Neuronal stem cell (in vitro differentiated cells): ENCODE results near the gene METTL8.

Experiments used
- DNase-seq: peaks from one replicate; pipeline ENCODE4 v3.0.0-alpha.2; 2013; ENCODE audit warnings: low spot score
- H2AFZ ChIP-seq: one replicate; pipeline ENCODE4 v1.6.1; 2013; ENCODE audit warnings: mild to moderate bottlenecking, low read length, inconsistent platforms
- H2AK5ac ChIP-seq: 2 replicates; pipeline ENCODE4 v1.6.1; 2013; ENCODE audit warnings: low read depth, mild to moderate bottlenecking, inconsistent platforms, low read length, moderate library complexity, mixed read lengths
- H2BK120ac ChIP-seq: 2 replicates; pipeline ENCODE4 v1.6.1; 2013; ENCODE audit warnings: low read depth, mild to moderate bottlenecking, inconsistent platforms, low read length, moderate library complexity, mixed read lengths
- H2BK12ac ChIP-seq: one replicate; pipeline ENCODE4 v1.6.1; 2013; ENCODE audit warnings: low read length, inconsistent platforms
- H2BK15ac ChIP-seq: 2 replicates; pipeline ENCODE4 v1.6.1; 2013; ENCODE audit warnings: mild to moderate bottlenecking, low read length, inconsistent platforms, mixed read lengths
- H2BK5ac ChIP-seq: one replicate; pipeline ENCODE4 v1.6.1; 2013; ENCODE audit warnings: inconsistent platforms, mild to moderate bottlenecking, low read length, moderate library complexity
- H3K14ac ChIP-seq: one replicate; pipeline ENCODE4 v1.6.1; 2013; ENCODE audit warnings: low read length, inconsistent platforms
- H3K18ac ChIP-seq: 2 replicates; pipeline ENCODE4 v1.6.1; 2013; ENCODE audit warnings: low read length, inconsistent platforms
- H3K23ac ChIP-seq: 2 replicates; pipeline ENCODE4 v1.6.1; 2013; ENCODE audit warnings: low read depth, mild to moderate bottlenecking, mixed read lengths, low read length, inconsistent platforms; ENCODE audit not compliant: poor library complexity
- H3K27ac ChIP-seq: replicated peaks from 3 replicates; pipeline ENCODE4 v1.5.1; 2013; ENCODE audit warnings: low read length, inconsistent platforms
- H3K27me3 ChIP-seq, 3 experiments: 2 replicates each; pipeline ENCODE4 v1.6.1; 2013; ENCODE audit warnings: low read length in 3 of 3, mild to moderate bottlenecking in 2 of 3, inconsistent platforms in 1 of 3, low read depth in 1 of 3, mixed read lengths in 1 of 3, moderate library complexity in 1 of 3; ENCODE audit not compliant: control insufficient read depth in 3 of 3, insufficient read depth in 3 of 3
- H3K36me3 ChIP-seq, 2 donors: replicated peaks in 1 of 2; 2 replicates each; pipeline ENCODE4 v1.6.1; 2013; ENCODE audit warnings: low read length in 2 of 2; ENCODE audit not compliant: control insufficient read depth in 2 of 2, insufficient read depth in 2 of 2
- H3K4ac ChIP-seq: 2 replicates; pipeline ENCODE4 v1.6.1; 2013; ENCODE audit warnings: inconsistent platforms, mild to moderate bottlenecking, low read length, moderate library complexity
- H3K4me1 ChIP-seq, 2 donors: 1 replicate in 1 of 2; 2 replicates in 1 of 2; pipeline ENCODE4 v1.6.1; 2013; ENCODE audit warnings: low read length in 2 of 2, low read depth in 1 of 2; ENCODE audit not compliant: control insufficient read depth in 2 of 2, insufficient read depth in 1 of 2
- H3K4me2 ChIP-seq: one replicate; pipeline ENCODE4 v1.6.1; 2013; ENCODE audit warnings: mild to moderate bottlenecking, low read length, inconsistent platforms; ENCODE audit not compliant: insufficient read depth, poor library complexity, severe bottlenecking
- H3K4me3 ChIP-seq, 2 donors: 2 replicates each; pipeline ENCODE4 v1.5.1; 2013; ENCODE audit warnings: low read length in 2 of 2, mild to moderate bottlenecking in 2 of 2, inconsistent platforms in 1 of 2, moderate library complexity in 1 of 2
- H3K79me1 ChIP-seq: one replicate; pipeline ENCODE4 v1.6.1; 2013; ENCODE audit warnings: low read depth, mild to moderate bottlenecking, inconsistent platforms, low read length, moderate library complexity
- H3K9ac ChIP-seq: one replicate; pipeline ENCODE4 v1.6.1; 2013; ENCODE audit warnings: mild to moderate bottlenecking, low read depth, low read length, inconsistent platforms; ENCODE audit not compliant: poor library complexity
- H3K9me3 ChIP-seq, 2 donors: replicated peaks in 1 of 2; 2 replicates each; pipeline versions ENCODE3 to v1.6.1; 2013; ENCODE audit warnings: low read length in 2 of 2, mild to moderate bottlenecking in 2 of 2, inconsistent platforms in 1 of 2, low read depth in 1 of 2, mixed read lengths in 1 of 2, moderate library complexity in 1 of 2; ENCODE audit not compliant: control insufficient read depth in 2 of 2, insufficient read depth in 1 of 2
- H4K8ac ChIP-seq: one replicate; pipeline ENCODE4 v1.6.1; 2013; ENCODE audit warnings: low read depth, mild to moderate bottlenecking, inconsistent platforms, low read length, moderate library complexity
- H4K91ac ChIP-seq: one replicate; pipeline ENCODE4 v1.6.1; 2013; ENCODE audit warnings: low read length, low read depth, mild to moderate bottlenecking, inconsistent platforms; ENCODE audit not compliant: poor library complexity
- WGBS, 2 donors: extraction: QIAGEN DNeasy Blood & Tissue Kit; methylation state at CpG; one replicate each; pipeline ENCODE4 v1.1.7; 2013; ENCODE audit warnings: missing lambda C conversion rate in 2 of 2, mixed read lengths in 1 of 2; ENCODE audit not compliant: insufficient read length in 2 of 2, insufficient replicate concordance in 1 of 2; ENCODE audit errors: extremely low coverage in 2 of 2; 5-methylcytosine and 5-hydroxymethylcytosine counted together

Gene METTL8

DNA sequence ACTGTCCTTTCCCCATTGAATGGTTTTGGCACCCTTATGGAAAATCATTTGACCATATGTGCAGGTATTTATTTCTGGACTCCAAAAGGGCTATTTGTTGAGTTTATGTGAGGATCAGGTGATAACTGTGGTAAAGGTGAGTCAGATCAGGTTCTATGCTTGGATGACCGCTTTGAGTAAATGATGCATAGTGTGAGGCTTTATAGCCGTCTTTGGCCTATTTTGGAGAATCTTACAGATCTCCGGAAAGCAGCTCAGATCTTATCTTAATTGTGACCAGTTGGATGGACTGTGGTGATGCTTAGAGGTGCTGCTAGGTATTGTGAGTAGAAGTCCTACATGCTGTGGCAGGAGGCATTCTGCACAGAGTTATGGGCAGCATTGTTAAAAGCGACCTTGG lies 126.2 kb downstream of the METTL8 start:
- Histone ChIP-seq H3K4me1 (no peaks in the 10 kb centered on the region), H3K14ac (no peak overlapping the region), H4K8ac (no peak overlapping the region), H3K23ac (no peak overlapping the region), H2AK5ac (no peak overlapping the region), H2AFZ (no peak overlapping the region), H3K4me3 (no peak overlapping the region), H3K36me3 (no peaks in the 10 kb centered on the region), H2BK15ac (no peak overlapping the region), H3K79me1 (no peaks in the 10 kb centered on the region), H3K27me3 (no peaks in the 10 kb centered on the region), H2BK12ac (no peak overlapping the region), H2BK120ac (no peak overlapping the region), H3K18ac (no peak overlapping the region), H4K91ac (no peak overlapping the region), H3K4me2 (no peak overlapping the region), H3K9me3 (peaks cover 3 to 6% of the 10 kb centered on the region in 2 donors), H2BK5ac (no peak overlapping the region), H3K9ac (no peak overlapping the region), H3K27ac (no peak overlapping the region), H3K4ac (no peak overlapping the region)
- no peak for DNase-seq
- no CpG with 5 or more reads among the region's 4 CpGs for WGBS, 2 donors

DNA sequence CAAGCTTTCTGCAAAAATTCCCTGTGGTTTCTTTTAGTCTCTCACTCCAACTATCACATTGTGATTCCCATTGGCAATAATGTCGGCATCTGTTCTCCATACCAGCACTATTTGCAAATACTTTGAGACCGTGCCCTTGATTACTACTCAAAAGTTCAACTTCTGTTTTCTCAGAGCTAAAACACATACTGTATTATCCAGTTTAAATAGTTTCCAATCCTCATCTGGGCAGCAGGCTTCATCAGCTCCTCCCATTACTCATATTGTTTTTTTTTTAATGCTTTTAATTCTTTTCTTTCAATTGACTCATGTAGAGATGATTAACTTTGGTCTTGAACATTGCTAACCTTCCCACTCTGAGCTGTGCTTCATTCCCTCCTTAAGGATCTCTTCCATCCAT lies 135.8 kb downstream of the METTL8 start:
- DNase-seq = no peak
- Histone ChIP-seq H4K8ac (no peak overlapping the region), H2BK5ac (no peak overlapping the region), H3K23ac (no peak overlapping the region), H3K18ac (no peak overlapping the region), H3K79me1 (no peaks in the 10 kb centered on the region), H3K4ac (no peak overlapping the region), H3K4me3 (no peak overlapping the region), H3K27me3 (no peaks in the 10 kb centered on the region), H2AFZ (no peak overlapping the region), H3K27ac (no peak overlapping the region), H3K14ac (no peak overlapping the region), H2BK120ac (no peak overlapping the region), H2BK12ac (no peak overlapping the region), H2BK15ac (no peak overlapping the region), H2AK5ac (no peak overlapping the region), H4K91ac (no peak overlapping the region), H3K9ac (no peak overlapping the region), H3K4me1 (no peaks in the 10 kb centered on the region), H3K4me2 (no peak overlapping the region), H3K9me3 (no peaks in the 10 kb centered on the region), H3K36me3 (no peaks in the 10 kb centered on the region)
- no CpG with 5 or more reads among the region's 2 CpGs for WGBS, 2 donors

DNA sequence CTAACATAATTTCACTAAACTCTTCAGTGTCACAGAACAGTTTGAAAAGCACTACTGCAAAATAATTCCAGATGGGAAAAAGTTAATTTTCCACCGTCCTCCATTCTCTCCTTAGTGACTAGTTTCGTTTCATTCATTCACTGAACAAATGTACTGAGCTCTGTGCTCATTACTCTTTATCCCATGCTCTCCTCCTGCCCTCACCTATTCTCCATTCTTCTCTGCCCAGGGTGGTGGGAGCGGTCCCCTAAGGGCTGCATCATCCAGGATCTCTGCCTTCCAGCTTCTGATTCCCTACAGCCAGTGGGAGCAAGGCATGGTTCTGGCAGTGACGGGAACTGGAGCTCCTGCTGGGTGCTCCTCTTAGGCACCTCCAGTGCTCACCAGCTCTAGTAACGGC lies 139.2 kb downstream of the METTL8 start:
- no peak overlapping the region for H2AFZ ChIP-seq
- H2BK120ac ChIP-seq = no peak overlapping the region
- H3K14ac ChIP-seq = no peak overlapping the region
- no CpG with 5 or more reads among the region's 5 CpGs for WGBS, 2 donors
- no peak overlapping the region for H2BK5ac ChIP-seq
- H3K27ac ChIP-seq = no peak overlapping the region
- H3K4me2 ChIP-seq = no peak overlapping the region
- no peak overlapping the region for H3K4ac ChIP-seq
- H2AK5ac ChIP-seq = no peak overlapping the region
- H4K91ac ChIP-seq = no peak overlapping the region
- no peak overlapping the region for H2BK15ac ChIP-seq
- H3K4me3 ChIP-seq = no peak overlapping the region
- H2BK12ac ChIP-seq = no peak overlapping the region
- peaks cover 0 to 2% of the 10 kb centered on the region in 2 donors for H3K4me1 ChIP-seq
- no peak for DNase-seq
- H3K36me3 ChIP-seq = no peaks in the 10 kb centered on the region
- no peaks in the 10 kb centered on the region for H3K27me3 ChIP-seq
- no peak overlapping the region for H3K9ac ChIP-seq
- no peak overlapping the region for H4K8ac ChIP-seq
- no peaks in the 10 kb centered on the region for H3K79me1 ChIP-seq
- no peak overlapping the region for H3K23ac ChIP-seq
- no peaks in the 10 kb centered on the region for H3K9me3 ChIP-seq
- no peak overlapping the region for H3K18ac ChIP-seq

DNA sequence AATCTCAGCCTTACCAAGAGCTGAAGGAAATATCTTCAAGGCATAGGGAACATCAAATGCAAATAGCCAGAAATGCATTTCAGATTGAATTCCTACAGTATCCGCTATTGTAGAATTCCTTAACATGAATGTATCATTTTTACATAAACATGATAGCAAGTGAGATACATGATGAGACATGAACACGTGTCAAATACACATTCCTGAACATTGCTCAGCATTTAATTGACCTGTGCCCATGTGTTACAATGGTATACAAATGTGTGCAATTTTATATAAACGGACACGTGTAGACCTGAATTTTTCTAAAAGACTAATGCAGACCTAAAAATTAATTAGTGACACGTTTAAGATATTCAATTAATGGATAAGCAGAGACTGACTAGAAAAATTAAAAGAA lies 140.1 kb downstream of the METTL8 start:
- Histone ChIP-seq H3K14ac (no peak overlapping the region), H2AK5ac (no peak overlapping the region), H3K27me3 (no peaks in the 10 kb centered on the region), H3K79me1 (no peaks in the 10 kb centered on the region), H4K8ac (no peak overlapping the region), H3K4me2 (no peak overlapping the region), H3K9me3 (no peaks in the 10 kb centered on the region), H3K4me1 (peaks cover 0 to 2% of the 10 kb centered on the region in 2 donors), H3K23ac (no peak overlapping the region), H3K9ac (no peak overlapping the region), H2AFZ (no peak overlapping the region), H2BK12ac (no peak overlapping the region), H2BK15ac (no peak overlapping the region), H2BK120ac (no peak overlapping the region), H3K36me3 (no peaks in the 10 kb centered on the region), H3K18ac (no peak overlapping the region), H3K27ac (no peak overlapping the region), H3K4me3 (no peak overlapping the region), H2BK5ac (no peak overlapping the region), H3K4ac (no peak overlapping the region), H4K91ac (no peak overlapping the region)
- no CpG with 5 or more reads among the region's 5 CpGs for WGBS, 2 donors
- DNase-seq = no peak
